Measurements from ENCODE around the gene ADAM22.

The ADAM22 gene

DNA sequence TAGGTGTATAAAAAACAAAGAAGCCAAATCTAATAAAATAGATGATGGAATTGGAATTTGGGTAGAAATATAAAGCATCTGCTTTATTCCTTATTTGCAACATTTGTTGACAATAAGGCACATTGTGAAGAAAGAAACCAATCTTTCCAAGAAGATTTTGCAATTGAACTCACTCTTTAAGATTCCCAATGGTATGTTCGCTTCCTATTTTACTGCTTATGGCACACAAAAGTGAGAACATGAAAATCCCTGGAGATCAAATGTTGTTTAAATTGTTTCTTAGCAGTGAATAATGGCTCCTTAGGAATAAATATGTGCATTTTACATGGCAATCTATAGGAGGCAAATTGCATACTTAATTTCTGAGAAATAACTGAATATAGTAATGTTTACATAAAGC, 84.5 kb downstream of the ADAM22 start:
- no peak overlapping the region for H3K18ac ChIP-seq (ENCODE audit: low read length)
- no peaks in the 10 kb centered on the region for H3K79me2 ChIP-seq (ENCODE audit: control insufficient read depth, insufficient read depth, low read length, poor library complexity)
- no peak overlapping the region for H3K4me2 ChIP-seq (ENCODE audit: low read length)
- H3K23ac ChIP-seq (ENCODE audit: low read length), result no peak overlapping the region
- H3K79me1 ChIP-seq (ENCODE audit: low read length), result no peaks in the 10 kb centered on the region
- no peak overlapping the region for H3K9ac ChIP-seq (ENCODE audit: low read length)
- no peak overlapping the region for H2AK5ac ChIP-seq (ENCODE audit: low read length)
- H3K4me3 ChIP-seq (ENCODE audit: low read depth, low read length), result no peak overlapping the region
- DNase-seq, result no peak
- no peak overlapping the region for H2BK120ac ChIP-seq (ENCODE audit: insufficient read depth, low read length, poor library complexity)
- no peak overlapping the region for H4K91ac ChIP-seq (ENCODE audit: low read depth, low read length)
- no peaks in the 10 kb centered on the region for H3K27me3 ChIP-seq (ENCODE audit: insufficient read depth, low read length)
- no peak overlapping the region for H3K27ac ChIP-seq (ENCODE audit: low read depth, low read length)
- no peak overlapping the region for H2BK5ac ChIP-seq (ENCODE audit: low read depth, low read length, poor library complexity)
- no CpG with 5 or more reads among the region's 1 CpG for WGBS (ENCODE audit: extremely low coverage, insufficient coverage, insufficient read length)
- H3K36me3 ChIP-seq (ENCODE audit: control insufficient read depth in 1 of 2, insufficient read depth in 2 of 2, low read length in 2 of 2), result peaks cover 0 to 2% of the 10 kb centered on the region in 2 experiments
- no peak overlapping the region for H4K12ac ChIP-seq (ENCODE audit: low read depth, low read length)
- no peak overlapping the region for H2BK12ac ChIP-seq (ENCODE audit: low read length)
- H4K8ac ChIP-seq (ENCODE audit: low read depth, low read length), result no peak overlapping the region
- no peak overlapping the region for H3K14ac ChIP-seq (ENCODE audit: low read length)
- H3K4me1 ChIP-seq (ENCODE audit: control insufficient read depth in 1 of 2, insufficient read depth in 2 of 2, low read length in 2 of 2), result peaks cover 0 to 2% of the 10 kb centered on the region in 2 experiments
- no peak overlapping the region for H3K4ac ChIP-seq (ENCODE audit: low read depth, low read length)
- no peaks in the 10 kb centered on the region for H3K9me3 ChIP-seq (ENCODE audit: insufficient read depth, low read depth, low read length)
- H2AFZ ChIP-seq (ENCODE audit: insufficient read depth, low read length, poor library complexity), result no peak overlapping the region

DNA sequence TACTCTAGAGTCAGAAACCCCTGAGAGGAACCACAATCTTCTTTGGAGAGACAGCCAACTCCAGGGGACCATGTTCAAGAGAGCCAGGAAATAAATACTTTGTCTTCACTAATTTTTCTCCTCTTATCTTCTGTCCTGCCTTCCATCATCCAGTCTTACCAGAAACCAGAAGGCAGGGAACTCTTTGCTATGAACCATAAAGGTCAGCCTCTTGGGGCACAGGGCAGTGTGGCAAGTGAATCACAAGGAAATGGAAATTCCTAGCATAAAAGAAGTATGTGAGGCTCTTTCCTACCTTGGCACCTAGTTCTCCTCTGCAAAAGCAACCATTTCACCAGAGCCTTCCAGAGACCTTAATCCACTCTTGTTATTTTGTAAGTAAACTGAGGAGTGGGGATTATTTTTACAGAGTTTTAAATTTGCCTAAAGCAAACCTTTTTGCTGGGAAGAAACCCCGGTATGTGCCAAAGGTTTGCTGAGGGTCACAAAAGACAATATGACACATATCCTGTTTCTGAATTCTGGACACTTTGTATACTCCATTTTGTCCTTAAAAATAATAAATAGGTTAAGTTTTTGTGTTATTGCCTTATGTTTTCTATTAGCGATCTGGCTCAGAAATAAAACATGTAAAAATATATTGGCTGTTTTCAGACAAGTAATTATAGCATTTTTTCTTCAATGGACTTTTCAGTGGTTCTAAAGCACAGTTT, 87.1 kb downstream of the ADAM22 start:
- H2BK120ac ChIP-seq (ENCODE audit: insufficient read depth, low read length, poor library complexity), result no peak overlapping the region
- no peak overlapping the region for H3K9ac ChIP-seq (ENCODE audit: low read length)
- no peak overlapping the region for H3K4ac ChIP-seq (ENCODE audit: low read depth, low read length)
- H4K12ac ChIP-seq (ENCODE audit: low read depth, low read length), result no peak overlapping the region
- no peaks in the 10 kb centered on the region for H3K9me3 ChIP-seq (ENCODE audit: insufficient read depth, low read depth, low read length)
- peaks cover 0 to 2% of the 10 kb centered on the region in 2 experiments for H3K4me1 ChIP-seq (ENCODE audit: control insufficient read depth in 1 of 2, insufficient read depth in 2 of 2, low read length in 2 of 2)
- H3K79me1 ChIP-seq (ENCODE audit: low read length), result no peaks in the 10 kb centered on the region
- no peak overlapping the region for H3K23ac ChIP-seq (ENCODE audit: low read length)
- H2AK5ac ChIP-seq (ENCODE audit: low read length), result no peak overlapping the region
- H3K18ac ChIP-seq (ENCODE audit: low read length), result no peak overlapping the region
- no peak overlapping the region for H2AFZ ChIP-seq (ENCODE audit: insufficient read depth, low read length, poor library complexity)
- DNase-seq, result no peak
- no CpG with 5 or more reads among the region's 2 CpGs for WGBS (ENCODE audit: extremely low coverage, insufficient coverage, insufficient read length)
- H2BK5ac ChIP-seq (ENCODE audit: low read depth, low read length, poor library complexity), result no peak overlapping the region
- no peaks in the 10 kb centered on the region for H3K79me2 ChIP-seq (ENCODE audit: control insufficient read depth, insufficient read depth, low read length, poor library complexity)
- no peak overlapping the region for H3K27ac ChIP-seq (ENCODE audit: low read depth, low read length)
- no peak overlapping the region for H3K4me3 ChIP-seq (ENCODE audit: low read depth, low read length)
- no peak overlapping the region for H4K91ac ChIP-seq (ENCODE audit: low read depth, low read length)
- no peaks in the 10 kb centered on the region for H3K27me3 ChIP-seq (ENCODE audit: insufficient read depth, low read length)
- no peak overlapping the region for H4K8ac ChIP-seq (ENCODE audit: low read depth, low read length)
- H2BK12ac ChIP-seq (ENCODE audit: low read length), result no peak overlapping the region
- H3K14ac ChIP-seq (ENCODE audit: low read length), result no peak overlapping the region
- H3K4me2 ChIP-seq (ENCODE audit: low read length), result no peak overlapping the region
- peaks cover 0 to 2% of the 10 kb centered on the region in 2 experiments for H3K36me3 ChIP-seq (ENCODE audit: control insufficient read depth in 1 of 2, insufficient read depth in 2 of 2, low read length in 2 of 2)

DNA sequence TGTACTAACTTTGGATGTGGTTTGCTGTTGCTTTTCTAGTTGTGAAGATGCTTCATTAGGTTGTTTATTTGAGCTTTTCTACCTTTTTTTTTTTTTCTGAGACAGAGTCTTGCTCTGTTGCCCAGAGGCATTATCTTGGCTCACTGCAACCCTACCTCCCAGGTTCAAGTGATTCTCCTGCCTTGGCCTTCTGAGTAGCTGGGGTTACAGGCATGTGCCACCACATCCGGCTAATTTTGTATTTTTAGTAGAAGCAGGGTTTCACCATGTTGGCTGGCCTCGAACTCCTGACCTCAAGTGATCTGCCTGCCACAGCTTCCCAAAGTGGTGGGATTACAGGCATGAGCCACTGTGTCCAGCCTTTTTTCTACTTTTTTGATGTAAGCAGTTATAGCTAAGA, 93.7 kb downstream of the ADAM22 start:
- Histone ChIP-seq H2AFZ (ENCODE audit: insufficient read depth, low read length, poor library complexity) (no peak overlapping the region), H3K18ac (ENCODE audit: low read length) (no peak overlapping the region), H3K79me1 (ENCODE audit: low read length) (no peaks in the 10 kb centered on the region), H3K4ac (ENCODE audit: low read depth, low read length) (no peak overlapping the region), H3K27me3 (ENCODE audit: insufficient read depth, low read length) (no peaks in the 10 kb centered on the region), H2BK12ac (ENCODE audit: low read length) (no peak overlapping the region), H3K36me3 (ENCODE audit: control insufficient read depth in 1 of 2, insufficient read depth in 2 of 2, low read length in 2 of 2) (no peaks in the 10 kb centered on the region), H3K4me1 (ENCODE audit: control insufficient read depth in 1 of 2, insufficient read depth in 2 of 2, low read length in 2 of 2) (no peaks in the 10 kb centered on the region), H3K9ac (ENCODE audit: low read length) (no peak overlapping the region), H3K27ac (ENCODE audit: low read depth, low read length) (no peak overlapping the region), H4K8ac (ENCODE audit: low read depth, low read length) (no peak overlapping the region), H3K14ac (ENCODE audit: low read length) (no peak overlapping the region), H3K4me3 (ENCODE audit: low read depth, low read length) (no peak overlapping the region), H3K9me3 (ENCODE audit: insufficient read depth, low read depth, low read length) (peaks cover 10% of the 10 kb centered on the region), H4K91ac (ENCODE audit: low read depth, low read length) (no peak overlapping the region), H2BK120ac (ENCODE audit: insufficient read depth, low read length, poor library complexity) (no peak overlapping the region), H3K4me2 (ENCODE audit: low read length) (no peak overlapping the region), H2BK5ac (ENCODE audit: low read depth, low read length, poor library complexity) (no peak overlapping the region), H4K12ac (ENCODE audit: low read depth, low read length) (no peak overlapping the region), H3K79me2 (ENCODE audit: control insufficient read depth, insufficient read depth, low read length, poor library complexity) (no peaks in the 10 kb centered on the region), H2AK5ac (ENCODE audit: low read length) (no peak overlapping the region), H3K23ac (ENCODE audit: low read length) (no peak overlapping the region)
- WGBS (ENCODE audit: extremely low coverage, insufficient coverage, insufficient read length), result no CpG with 5 or more reads among the region's 2 CpGs
- no peak for DNase-seq

DNA sequence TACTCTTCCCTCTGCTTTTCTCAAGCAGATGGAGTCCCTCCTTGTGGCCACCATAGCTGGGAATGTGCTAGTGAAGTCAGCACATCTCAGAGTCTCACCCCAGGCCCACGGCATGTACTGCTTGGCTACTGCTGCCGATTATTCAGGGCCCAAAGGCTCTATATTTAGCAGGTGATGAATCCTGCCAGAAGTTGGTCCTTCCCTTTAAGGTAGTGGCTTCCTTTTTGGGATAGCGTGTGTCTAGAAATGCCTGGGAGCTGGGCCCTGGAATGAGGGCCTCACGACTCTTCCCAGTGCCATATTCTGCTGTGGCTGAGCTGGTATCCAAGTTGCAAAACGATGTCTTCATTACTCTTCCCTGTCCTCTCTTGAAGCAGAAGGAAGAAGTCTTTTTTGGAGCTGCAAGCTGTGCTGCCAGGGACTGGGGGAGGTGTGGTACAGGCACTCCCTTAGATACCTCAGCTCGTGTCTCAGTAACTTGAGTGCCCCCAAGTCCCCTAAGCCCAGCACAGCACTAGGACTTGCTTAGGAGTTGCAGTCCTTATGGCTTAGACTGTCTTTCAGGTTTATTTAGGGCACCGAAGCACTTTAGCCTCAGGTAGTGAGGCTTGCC, 100.1 kb downstream of the ADAM22 start:
- H3K9me3 ChIP-seq (ENCODE audit: insufficient read depth, low read depth, low read length), result peaks cover 10% of the 10 kb centered on the region
- H2BK12ac ChIP-seq (ENCODE audit: low read length), result no peak overlapping the region
- H3K36me3 ChIP-seq (ENCODE audit: control insufficient read depth in 1 of 2, insufficient read depth in 2 of 2, low read length in 2 of 2), result no peaks in the 10 kb centered on the region
- H3K4me1 ChIP-seq (ENCODE audit: control insufficient read depth in 1 of 2, insufficient read depth in 2 of 2, low read length in 2 of 2), result no peaks in the 10 kb centered on the region
- no peak overlapping the region for H3K4me2 ChIP-seq (ENCODE audit: low read length)
- H2AFZ ChIP-seq (ENCODE audit: insufficient read depth, low read length, poor library complexity), result no peak overlapping the region
- no CpG with 5 or more reads among the region's 7 CpGs for WGBS (ENCODE audit: extremely low coverage, insufficient coverage, insufficient read length)
- H3K9ac ChIP-seq (ENCODE audit: low read length), result no peak overlapping the region
- H4K12ac ChIP-seq (ENCODE audit: low read depth, low read length), result no peak overlapping the region
- H3K27me3 ChIP-seq (ENCODE audit: insufficient read depth, low read length), result no peaks in the 10 kb centered on the region
- H2AK5ac ChIP-seq (ENCODE audit: low read length), result no peak overlapping the region
- no peak overlapping the region for H3K14ac ChIP-seq (ENCODE audit: low read length)
- H4K8ac ChIP-seq (ENCODE audit: low read depth, low read length), result no peak overlapping the region
- no peak for DNase-seq
- H2BK120ac ChIP-seq (ENCODE audit: insufficient read depth, low read length, poor library complexity), result no peak overlapping the region
- no peak overlapping the region for H3K23ac ChIP-seq (ENCODE audit: low read length)
- no peaks in the 10 kb centered on the region for H3K79me1 ChIP-seq (ENCODE audit: low read length)
- H4K91ac ChIP-seq (ENCODE audit: low read depth, low read length), result no peak overlapping the region
- no peak overlapping the region for H3K4me3 ChIP-seq (ENCODE audit: low read depth, low read length)
- H3K79me2 ChIP-seq (ENCODE audit: control insufficient read depth, insufficient read depth, low read length, poor library complexity), result no peaks in the 10 kb centered on the region
- H2BK5ac ChIP-seq (ENCODE audit: low read depth, low read length, poor library complexity), result no peak overlapping the region
- no peak overlapping the region for H3K27ac ChIP-seq (ENCODE audit: low read depth, low read length)
- H3K18ac ChIP-seq (ENCODE audit: low read length), result no peak overlapping the region
- H3K4ac ChIP-seq (ENCODE audit: low read depth, low read length), result no peak overlapping the region
